PC-9 (cell line): ENCODE results near the gene CISD3.

Source experiments
- CTCF ChIP-seq: fragments of 200-600 bp; sonication (generic); conservative IDR thresholded peaks from 2 replicates; pipeline ENCODE4 v1.6.1; 2017; ENCODE audit warnings: mixed run types, antibody characterized with exemption, mild to moderate bottlenecking, moderate library complexity
- EZH2 ChIP-seq: fragments of 200-600 bp; sonication (generic); IDR thresholded peaks from 2 replicates; pipeline ENCODE4 v1.8.0; 2017; ENCODE audit warnings: antibody characterized with exemption, low read depth

GRCh38 chr17:38701504-38702165 lies 28.5 kb upstream of the CISD3 start:
- TF ChIP-seq CTCF: no peak
- no peak for TF ChIP-seq EZH2
